Urothelium cell line (cell line): ENCODE results near the gene SNED1.
A peak's percentile ranks its signal among the peaks of the same experiment; 100 is the strongest.

Experiments
- DNase-seq: peaks from one replicate; pipeline ENCODE4 v3.0.0; 2011; ENCODE audit warnings: low spot score, mixed read lengths
- FAIRE-seq: peaks from 2 replicates; lab custom pipeline; 2011; peaks lifted over from hg19 to GRCh38; lab: Jason Lieb, UNC

SNED1 gene

GRCh38 chr2:241020629-241021190 is 22.3 kb downstream of the SNED1 start:
- no peak for FAIRE-seq
- no peak for DNase-seq

- DNase-seq (no peak), FAIRE-seq (no peak)
These were observed 27.2 kb downstream of the SNED1 start for GRCh38 chr2:241025639-241026038.

- FAIRE-seq = no peak
- no peak for DNase-seq
These were observed 31.3 kb downstream of the SNED1 start for GRCh38 chr2:241029599-241030332.

GRCh38 chr2:241030333-241030680 is 31.9 kb downstream of the SNED1 start:
- no peak for DNase-seq
- no peak for FAIRE-seq

- no peak for FAIRE-seq
- no peak for DNase-seq
These were observed 32.5 kb downstream of the SNED1 start for GRCh38 chr2:241030883-241031282.

GRCh38 chr2:241031436-241032165 is 33.2 kb downstream of the SNED1 start:
- no peak for FAIRE-seq
- DNase-seq = no peak

GRCh38 chr2:241033336-241033987 is 35.0 kb downstream of the SNED1 start:
- no peak for DNase-seq

GRCh38 chr2:241033994-241034393 is 35.6 kb downstream of the SNED1 start:
- FAIRE-seq = no peak
- no peak for DNase-seq

More at GRCh38 chr2:241033336-241033987, 35.0 kb downstream of the SNED1 start:
- no peak for FAIRE-seq

GRCh38 chr2:241034490-241035141 is 36.2 kb downstream of the SNED1 start:
- no peak for FAIRE-seq
- no peak for DNase-seq

- no peak for DNase-seq
- FAIRE-seq = no peak
These were observed 36.9 kb downstream of the SNED1 start for GRCh38 chr2:241035142-241035817.

- no peak for DNase-seq
- no peak for FAIRE-seq
These were observed 37.5 kb downstream of the SNED1 start for GRCh38 chr2:241035818-241036396.

- no peak for FAIRE-seq
These were observed 38.1 kb downstream of the SNED1 start for GRCh38 chr2:241036397-241036963.

GRCh38 chr2:241036964-241037421 is 38.6 kb downstream of the SNED1 start:
- no peak for DNase-seq
- no peak for FAIRE-seq

More at GRCh38 chr2:241036397-241036963, 38.1 kb downstream of the SNED1 start:
- peak; percentile 44 for DNase-seq

GRCh38 chr2:241037498-241037897 is 39.1 kb downstream of the SNED1 start:
- DNase-seq (no peak), FAIRE-seq (no peak)

GRCh38 chr2:241038374-241039180 is 40.2 kb downstream of the SNED1 start:
- no peak for DNase-seq
- no peak for FAIRE-seq

- FAIRE-seq (no peak), DNase-seq (no peak)
These were observed 41.0 kb downstream of the SNED1 start for GRCh38 chr2:241039416-241039815.

- DNase-seq = no peak
- no peak for FAIRE-seq
These were observed 41.8 kb downstream of the SNED1 start for GRCh38 chr2:241040081-241040803.

- FAIRE-seq (no peak), DNase-seq (no peak)
These were observed 43.3 kb downstream of the SNED1 start for GRCh38 chr2:241041589-241042158.
